Brain microvascular endothelial cell (primary cell): ENCODE data around the gene ZNF274.
"Not testable (repeated sequence)": the region's sequence is repeated elsewhere in the genome, so short reads cannot be mapped to it uniquely, and the experiment has no call there.

Experiments used
- DNase-seq: peaks from one replicate; pipeline ENCODE4 v3.0.0-alpha.2; 2020
- H3K27ac ChIP-seq: fragments of 250-450 bp; sonication (Bioruptor Pico); 2 replicates; pipeline ENCODE4 v1.5.1; 2020; ENCODE audit warnings: mild to moderate bottlenecking, moderate library complexity
- H3K27me3 ChIP-seq: fragments of 250-450 bp; sonication (Bioruptor Pico); replicated peaks from 2 replicates; pipeline ENCODE4 v1.5.1; 2020; ENCODE audit warnings: mild to moderate bottlenecking
- H3K36me3 ChIP-seq: fragments of 250-450 bp; sonication (Bioruptor Pico); replicated peaks from 2 replicates; pipeline ENCODE4 v1.5.1; 2020; ENCODE audit warnings: mild to moderate bottlenecking
- H3K4me3 ChIP-seq: 2 replicates; pipeline ENCODE4 v1.5.1; 2011; ENCODE audit warnings: low read depth, mild to moderate bottlenecking, control low read depth, low read length, moderate library complexity
- CTCF ChIP-seq: IDR thresholded peaks from 2 replicates; pipeline ENCODE4 v1.5.1; 2011; ENCODE audit warnings: low read depth, mild to moderate bottlenecking, moderate library complexity, low read length, control low read depth, inconsistent platforms; ENCODE audit errors: missing control alignments
- in situ Hi-C: cut with HindIII; loops from 2 replicates; pipeline ENCODE4 v1.10.0; 2017; ENCODE audit warnings: low sequenced_read_pairs, low pct_ligation_motif_present

ZNF274 gene

DNA sequence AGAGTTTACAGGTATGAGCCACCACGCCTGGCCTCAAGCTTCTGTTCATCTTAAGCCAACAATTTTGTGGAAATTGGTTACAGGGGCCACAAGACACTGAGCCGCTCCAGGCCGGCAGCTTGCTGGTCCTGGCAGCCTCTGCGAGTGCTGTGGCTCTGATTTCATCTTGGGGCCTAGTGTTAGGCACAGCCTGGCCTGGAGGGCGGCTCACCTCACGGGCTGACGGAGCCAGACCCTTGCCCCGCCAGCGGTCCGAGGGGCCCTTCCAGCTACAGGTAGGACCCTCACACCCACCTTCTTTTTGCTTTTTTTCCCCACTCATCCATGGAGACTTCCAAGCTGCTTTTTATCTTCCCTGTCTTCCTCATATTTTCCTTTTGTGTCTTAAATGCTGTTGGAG, 54.5 kb downstream of the ZNF274 start:
- in situ Hi-C loops = no loop called here
- TF ChIP-seq CTCF = no peak
- no peak overlapping the region for H3K27ac ChIP-seq
- H3K36me3 ChIP-seq = peaks cover 50% of the 10 kb centered on the region
- no peaks in the 10 kb centered on the region for H3K27me3 ChIP-seq
- no peak overlapping the region for H3K4me3 ChIP-seq
- no peak for DNase-seq

- TF ChIP-seq CTCF = no peak
- Histone ChIP-seq H3K27ac (no peak overlapping the region), H3K27me3 (no peaks in the 10 kb centered on the region), H3K4me3 (no peak overlapping the region), H3K36me3 (peaks cover 71% of the 10 kb centered on the region)
- in situ Hi-C loops = no loop called here
- no peak for DNase-seq
These were observed 60.5 kb downstream of the ZNF274 start for GRCh38 chr19:58243351-58243750.

- DNase-seq = no peak
- TF ChIP-seq CTCF = no peak
- Histone ChIP-seq H3K27me3 (no peaks in the 10 kb centered on the region), H3K27ac (no peak overlapping the region), H3K4me3 (no peak overlapping the region), H3K36me3 (peaks cover 92% of the 10 kb centered on the region)
- in situ Hi-C loops = no loop called here
These were observed 66.0 kb downstream of the ZNF274 start for GRCh38 chr19:58248886-58249285.

- TF ChIP-seq CTCF = no peak
- DNase-seq = no peak
- no peak overlapping the region for H3K27ac ChIP-seq
- no peaks in the 10 kb centered on the region for H3K27me3 ChIP-seq
- H3K4me3 ChIP-seq = no peak overlapping the region
- peaks cover 81% of the 10 kb centered on the region for H3K36me3 ChIP-seq
- in situ Hi-C loops = no loop called here
These were observed 69.3 kb downstream of the ZNF274 start for GRCh38 chr19:58252102-58252685.

DNA sequence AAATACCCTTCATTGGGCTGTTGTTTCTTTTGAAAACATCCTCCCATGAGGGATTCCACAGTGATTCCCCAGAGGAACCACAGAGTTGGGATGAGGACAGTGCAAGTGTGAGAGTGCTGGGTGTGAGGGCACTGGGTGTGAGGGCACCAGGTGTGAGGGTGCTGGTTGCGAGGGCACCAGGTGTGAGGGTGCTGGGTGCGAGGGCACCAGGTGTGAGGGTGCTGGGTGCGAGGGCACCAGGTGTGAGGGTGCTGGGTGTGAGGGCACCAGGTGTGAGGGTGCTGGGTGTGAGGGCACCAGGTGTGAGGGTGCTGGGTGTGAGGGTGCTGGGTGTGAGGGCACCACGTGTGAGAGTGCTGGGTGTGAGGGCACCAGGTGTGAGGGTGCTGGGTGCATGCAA, 75.4 kb downstream of the ZNF274 start:
- H3K4me3 ChIP-seq, H3K27ac ChIP-seq, in situ Hi-C loops, DNase-seq, H3K27me3 ChIP-seq: not testable (repeated sequence)
- H3K36me3 ChIP-seq = peaks cover 82% of the 10 kb centered on the region

DNA sequence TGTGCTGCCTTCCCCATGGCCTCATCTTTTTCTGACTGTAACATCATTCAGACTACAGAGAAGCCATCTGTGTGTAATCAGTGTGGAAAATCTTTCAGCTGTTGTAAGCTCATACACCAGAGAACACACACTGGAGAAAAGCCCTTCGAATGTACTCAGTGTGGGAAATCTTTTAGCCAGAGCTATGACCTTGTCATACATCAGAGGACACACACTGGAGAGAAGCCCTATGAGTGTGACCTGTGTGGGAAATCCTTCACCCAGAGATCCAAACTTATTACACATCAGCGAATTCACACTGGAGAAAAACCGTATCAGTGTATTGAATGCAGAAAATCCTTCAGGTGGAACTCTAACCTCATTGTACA, 78.7 kb downstream of the ZNF274 start:
- Histone ChIP-seq H3K27ac (no peak overlapping the region), H3K4me3 (no peak overlapping the region), H3K36me3 (peaks cover 77% of the 10 kb centered on the region), H3K27me3 (no peaks in the 10 kb centered on the region)
- DNase-seq = no peak
- in situ Hi-C loops = no loop called here
- TF ChIP-seq CTCF = no peak
